HepG2 (cell line): ENCODE results near the gene MIDN. TPM values are rescaled to one million over a fixed set of nuclear protein-coding genes. Genes with fewer than 3 reads are reported as not detected.

Experiments used
- ASH2L ChIP-seq: fragments of 300-600, 200-600 bp; sonication (generic); IDR thresholded peaks from 2 replicates; pipeline ENCODE4 v1.7.0; 2017; ENCODE audit warnings: low read depth, mild to moderate bottlenecking, moderate library complexity, mixed read lengths, low read length; ENCODE audit not compliant: insufficient read length
- ATF1 ChIP-seq: IDR thresholded peaks from 2 replicates; pipeline ENCODE4 v1.6.1; 2016; ENCODE audit warnings: mild to moderate bottlenecking, control low read depth
- BHLHE40 ChIP-seq: IDR thresholded peaks from 2 replicates; pipeline ENCODE4 v1.6.1; 2011; ENCODE audit warnings: low read length, improper control_type of control experiment
- ELF1 ChIP-seq: sonication (generic); formaldehyde crosslinking; IDR thresholded peaks from 2 replicates; pipeline ENCODE4 v1.4.0; 2020; ENCODE audit warnings: missing genetic modification reagents
- FOXO1 ChIP-seq: sonication (generic); formaldehyde crosslinking; IDR thresholded peaks from 2 replicates; pipeline ENCODE4 v1.4.0; 2020; ENCODE audit warnings: missing genetic modification reagents
- HMG20B ChIP-seq: conservative IDR thresholded peaks from 2 replicates; pipeline ENCODE4 v1.6.1; 2016; ENCODE audit warnings: missing genetic modification reagents, missing compliant biosample characterization
- HNRNPUL1 ChIP-seq: fragments of 200-400 bp; formaldehyde crosslinking; IDR thresholded peaks from 2 replicates; pipeline ENCODE4 v1.6.1; 2017; ENCODE audit warnings: low read depth, mild to moderate bottlenecking, low read length, moderate library complexity
- KLF6 ChIP-seq: IDR thresholded peaks from 2 replicates; pipeline ENCODE4 v1.8.0; 2016; ENCODE audit warnings: missing biosample characterization, missing genetic modification reagents
- NR1H2 ChIP-seq: sonication (generic); formaldehyde crosslinking; IDR thresholded peaks from 2 replicates; pipeline ENCODE4 v1.8.1; 2022; ENCODE audit warnings: low read depth, missing genetic modification reagents, borderline replicate concordance
- PTBP1 ChIP-seq: fragments of 200-400 bp; formaldehyde crosslinking; IDR thresholded peaks from 2 replicates; pipeline ENCODE4 v1.6.1; 2018; ENCODE audit warnings: low read length, low read depth; ENCODE audit not compliant: poor library complexity, severe bottlenecking
- SALL2 ChIP-seq: sonication (generic); formaldehyde crosslinking; IDR thresholded peaks from 2 replicates; pipeline ENCODE4 v1.8.1; 2023; ENCODE audit warnings: mild to moderate bottlenecking, missing genetic modification reagents, inconsistent platforms
- SIX4 ChIP-seq: sonication (generic); formaldehyde crosslinking; IDR thresholded peaks from 2 replicates; pipeline ENCODE4 v1.4.0; 2020; ENCODE audit warnings: missing genetic modification reagents
- SKI ChIP-seq: fragments of 450-650 bp; IDR thresholded peaks from one replicate; pipeline ENCODE4 v1.6.1; 2018; ENCODE audit warnings: mild to moderate bottlenecking; ENCODE audit not compliant: partially characterized antibody
- SRSF4 ChIP-seq: fragments of 200-400 bp; formaldehyde crosslinking; IDR thresholded peaks from one replicate; pipeline ENCODE4 v1.6.1; 2018; ENCODE audit warnings: mild to moderate bottlenecking, low read depth, low read length, moderate library complexity; ENCODE audit not compliant: poor library complexity, severe bottlenecking
- TOE1 ChIP-seq: sonication (generic); formaldehyde crosslinking; IDR thresholded peaks from 2 replicates; pipeline ENCODE4 v1.4.0; 2020; ENCODE audit warnings: mild to moderate bottlenecking, missing genetic modification reagents
- ZFP41 ChIP-seq: sonication (generic); formaldehyde crosslinking; IDR thresholded peaks from 2 replicates; pipeline ENCODE4 v1.4.0; 2020; ENCODE audit warnings: mild to moderate bottlenecking, missing genetic modification reagents, borderline replicate concordance
- ZNF160 ChIP-seq: sonication (generic); formaldehyde crosslinking; IDR thresholded peaks from 2 replicates; pipeline ENCODE4 v1.8.0; 2022; ENCODE audit warnings: mild to moderate bottlenecking, inconsistent platforms, missing genetic modification reagents
- ZNF253 ChIP-seq: sonication (generic); formaldehyde crosslinking; IDR thresholded peaks from 2 replicates; pipeline ENCODE4 v1.8.0; 2022; ENCODE audit warnings: mild to moderate bottlenecking, missing genetic modification reagents, borderline replicate concordance
- ZNF274 ChIP-seq: sonication (generic); formaldehyde crosslinking; IDR thresholded peaks from 2 replicates; pipeline ENCODE4 v1.5.1; 2020; ENCODE audit warnings: mild to moderate bottlenecking, missing genetic modification reagents
- ZNF747 ChIP-seq: sonication (generic); formaldehyde crosslinking; IDR thresholded peaks from 2 replicates; pipeline ENCODE4 v1.8.1; 2023; ENCODE audit warnings: missing genetic modification reagents, mild to moderate bottlenecking, borderline replicate concordance
- ZNF749 ChIP-seq: sonication (generic); formaldehyde crosslinking; IDR thresholded peaks from 2 replicates; pipeline ENCODE4 v1.8.0; 2022; ENCODE audit warnings: mild to moderate bottlenecking, missing genetic modification reagents, moderate library complexity, borderline replicate concordance
- ZNF878 ChIP-seq: sonication (generic); formaldehyde crosslinking; IDR thresholded peaks from 2 replicates; pipeline ENCODE4 v1.8.1; 2023; ENCODE audit warnings: mild to moderate bottlenecking, missing genetic modification reagents, moderate library complexity
- ZSCAN21 ChIP-seq: sonication (generic); formaldehyde crosslinking; IDR thresholded peaks from 2 replicates; pipeline ENCODE4 v1.8.0; 2022; ENCODE audit warnings: mild to moderate bottlenecking, missing genetic modification reagents, moderate library complexity, borderline replicate concordance
- polyA plus RNA-seq, 8 experiments: library from polyadenylated mRNA; depleted of rRNA in 3 of 8; stranded (reverse) in 7 of 8; unstranded in 1 of 8; fragments of >200 nt; fragmentation: Illumina TruSeq in 4 of 8; extraction: Trizol in 4 of 8; gene quantifications; 2 replicates each; pipeline versions ENCODE4 v1.2.1 to v1.2.3, GENCODE V29; 2011 to 2016; ENCODE audit warnings: low read depth in 4 of 8, missing spikeins in 1 of 8, mixed read lengths in 1 of 8; ENCODE audit not compliant: insufficient read depth in 1 of 8
- total RNA-seq, 5 experiments: library from RNA; depleted of rRNA; stranded (reverse); fragments of >200 nt; fragmentation: Illumina TruSeq; extraction: Trizol; gene quantifications; 2 replicates each; pipeline ENCODE4 v1.2.3, GENCODE V29; 2016; ENCODE audit warnings: low read depth in 1 of 5
- TF ChIP-seq, protein P1 (sequence below): sonication (generic); formaldehyde crosslinking; IDR thresholded peaks from 2 replicates; pipeline ENCODE4 v1.4.0; 2020; ENCODE audit warnings: missing genetic modification reagents
- TF ChIP-seq, protein P2 (sequence below): sonication (generic); formaldehyde crosslinking; IDR thresholded peaks from 2 replicates; pipeline ENCODE4 v1.4.0; 2020; ENCODE audit warnings: mild to moderate bottlenecking, low read depth, missing genetic modification reagents
- TF ChIP-seq, protein P3 (sequence below): sonication (generic); formaldehyde crosslinking; IDR thresholded peaks from 2 replicates; pipeline ENCODE4 v1.5.0; 2020; ENCODE audit warnings: mild to moderate bottlenecking, missing genetic modification reagents

Gene MIDN
- total and polyA plus RNA-seq, 2 of the 13 experiments (the other 11 are each of a cell fraction or from before 2014, with no cell fraction given): 8.4 to 18.0 TPM

DNA sequence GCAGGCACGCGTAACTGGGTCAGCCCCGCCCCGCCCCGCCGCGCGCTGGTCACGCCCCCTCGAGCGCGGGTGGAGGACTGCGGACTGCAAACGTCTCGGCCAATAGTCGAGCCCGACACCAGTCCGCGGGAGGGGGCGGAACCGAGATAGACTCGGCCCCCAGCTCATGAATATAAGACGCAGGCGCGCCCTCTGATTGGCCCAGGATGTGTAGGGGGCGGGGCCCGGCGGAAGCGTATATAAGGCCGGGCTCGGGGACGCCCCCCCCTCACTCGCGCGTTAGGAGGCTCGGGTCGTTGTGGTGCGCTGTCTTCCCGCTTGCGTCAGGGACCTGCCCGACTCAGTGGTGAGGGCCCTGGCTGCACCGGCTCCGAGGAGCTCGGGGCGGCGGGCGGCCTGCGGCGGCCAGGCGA, 20.7 kb downstream of the MIDN start, which contains the start of gene CIRBP (continued):
- TF ChIP-seq ATF1: no peak
- TF ChIP-seq ASH2L: no peak
- TF ChIP-seq ZSCAN21: no peak; the same call in 1 of the 2 replicates
- TF ChIP-seq KLF6 (CRISPR knock-in tag): peak; percentile 28; the same call in 1 of the 2 replicates
- TF ChIP-seq ZNF160: no peak
- no peak for TF ChIP-seq ZNF253
- TF ChIP-seq ZNF747 (CRISPR knock-in tag): peak; percentile 84; the same call in 1 of the 2 replicates
- TF ChIP-seq, protein P1, sequence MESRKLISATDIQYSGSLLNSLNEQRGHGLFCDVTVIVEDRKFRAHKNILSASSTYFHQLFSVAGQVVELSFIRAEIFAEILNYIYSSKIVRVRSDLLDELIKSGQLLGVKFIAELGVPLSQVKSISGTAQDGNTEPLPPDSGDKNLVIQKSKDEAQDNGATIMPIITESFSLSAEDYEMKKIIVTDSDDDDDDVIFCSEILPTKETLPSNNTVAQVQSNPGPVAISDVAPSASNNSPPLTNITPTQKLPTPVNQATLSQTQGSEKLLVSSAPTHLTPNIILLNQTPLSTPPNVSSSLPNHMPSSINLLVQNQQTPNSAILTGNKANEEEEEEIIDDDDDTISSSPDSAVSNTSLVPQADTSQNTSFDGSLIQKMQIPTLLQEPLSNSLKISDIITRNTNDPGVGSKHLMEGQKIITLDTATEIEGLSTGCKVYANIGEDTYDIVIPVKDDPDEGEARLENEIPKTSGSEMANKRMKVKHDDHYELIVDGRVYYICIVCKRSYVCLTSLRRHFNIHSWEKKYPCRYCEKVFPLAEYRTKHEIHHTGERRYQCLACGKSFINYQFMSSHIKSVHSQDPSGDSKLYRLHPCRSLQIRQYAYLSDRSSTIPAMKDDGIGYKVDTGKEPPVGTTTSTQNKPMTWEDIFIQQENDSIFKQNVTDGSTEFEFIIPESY (CRISPR knock-in tag): peak; percentile 4; the same call in 1 of the 2 replicates
- TF ChIP-seq ZFP41 (CRISPR knock-in tag): no peak
- peak; percentile 48; the same call in 1 of the 2 replicates for TF ChIP-seq ELF1
- TF ChIP-seq SALL2 (CRISPR knock-in tag): no peak; the same call in 1 of the 2 replicates
- TF ChIP-seq HNRNPUL1: 0 out of 2 replicates have a peak, but pooled peaks have one; percentile 52
- TF ChIP-seq ZNF878 (CRISPR knock-in tag): no peak
- no peak for TF ChIP-seq SIX4 (CRISPR knock-in tag)
- no peak for TF ChIP-seq NR1H2
- TF ChIP-seq FOXO1 (CRISPR knock-in tag): 0 out of 2 replicates have a peak, but pooled peaks have one; percentile 10
- peak; percentile 44 for TF ChIP-seq PTBP1
- no peak; the same call in 1 of the 2 replicates for TF ChIP-seq ZNF749 (CRISPR knock-in tag)
- TF ChIP-seq, protein P2, sequence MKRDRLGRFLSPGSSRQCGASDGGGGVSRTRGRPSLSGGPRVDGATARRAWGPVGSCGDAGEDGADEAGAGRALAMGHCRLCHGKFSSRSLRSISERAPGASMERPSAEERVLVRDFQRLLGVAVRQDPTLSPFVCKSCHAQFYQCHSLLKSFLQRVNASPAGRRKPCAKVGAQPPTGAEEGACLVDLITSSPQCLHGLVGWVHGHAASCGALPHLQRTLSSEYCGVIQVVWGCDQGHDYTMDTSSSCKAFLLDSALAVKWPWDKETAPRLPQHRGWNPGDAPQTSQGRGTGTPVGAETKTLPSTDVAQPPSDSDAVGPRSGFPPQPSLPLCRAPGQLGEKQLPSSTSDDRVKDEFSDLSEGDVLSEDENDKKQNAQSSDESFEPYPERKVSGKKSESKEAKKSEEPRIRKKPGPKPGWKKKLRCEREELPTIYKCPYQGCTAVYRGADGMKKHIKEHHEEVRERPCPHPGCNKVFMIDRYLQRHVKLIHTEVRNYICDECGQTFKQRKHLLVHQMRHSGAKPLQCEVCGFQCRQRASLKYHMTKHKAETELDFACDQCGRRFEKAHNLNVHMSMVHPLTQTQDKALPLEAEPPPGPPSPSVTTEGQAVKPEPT (CRISPR knock-in tag): 0 out of 2 replicates have a peak, but pooled peaks have one; percentile 23
- no peak for TF ChIP-seq BHLHE40
- TF ChIP-seq SRSF4: no peak
- TF ChIP-seq SKI: no peak
- TF ChIP-seq HMG20B (CRISPR knock-in tag): no peak
- 0 out of 2 replicates have a peak, but pooled peaks have one; percentile 13 for TF ChIP-seq ZNF274 (CRISPR knock-in tag)
- TF ChIP-seq, protein P3, sequence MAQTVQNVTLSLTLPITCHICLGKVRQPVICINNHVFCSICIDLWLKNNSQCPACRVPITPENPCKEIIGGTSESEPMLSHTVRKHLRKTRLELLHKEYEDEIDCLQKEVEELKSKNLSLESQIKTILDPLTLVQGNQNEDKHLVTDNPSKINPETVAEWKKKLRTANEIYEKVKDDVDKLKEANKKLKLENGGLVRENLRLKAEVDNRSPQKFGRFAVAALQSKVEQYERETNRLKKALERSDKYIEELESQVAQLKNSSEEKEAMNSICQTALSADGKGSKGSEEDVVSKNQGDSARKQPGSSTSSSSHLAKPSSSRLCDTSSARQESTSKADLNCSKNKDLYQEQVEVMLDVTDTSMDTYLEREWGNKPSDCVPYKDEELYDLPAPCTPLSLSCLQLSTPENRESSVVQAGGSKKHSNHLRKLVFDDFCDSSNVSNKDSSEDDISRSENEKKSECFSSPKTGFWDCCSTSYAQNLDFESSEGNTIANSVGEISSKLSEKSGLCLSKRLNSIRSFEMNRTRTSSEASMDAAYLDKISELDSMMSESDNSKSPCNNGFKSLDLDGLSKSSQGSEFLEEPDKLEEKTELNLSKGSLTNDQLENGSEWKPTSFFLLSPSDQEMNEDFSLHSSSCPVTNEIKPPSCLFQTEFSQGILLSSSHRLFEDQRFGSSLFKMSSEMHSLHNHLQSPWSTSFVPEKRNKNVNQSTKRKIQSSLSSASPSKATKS (CRISPR knock-in tag): no peak
- TF ChIP-seq TOE1 (CRISPR knock-in tag): no peak
